OCI-LY7 (cell line): ENCODE results near the gene TPD52L2.

Experiments used
- EZH2phosphoT487 ChIP-seq: fragments of 200-600 bp; sonication (generic); IDR thresholded peaks from 2 replicates; pipeline ENCODE4 v1.6.1; 2018; ENCODE audit warnings: low read depth, borderline replicate concordance, mild to moderate bottlenecking, mixed run types, antibody characterized with exemption, low read length, moderate library complexity, mixed read lengths
- TF ChIP-seq, protein P1 (sequence below): fragments of 200-600 bp; sonication (generic); conservative IDR thresholded peaks from 2 replicates; pipeline ENCODE4 v1.5.1; 2014; ENCODE audit warnings: mild to moderate bottlenecking, antibody characterized with exemption, low read length, moderate library complexity, mixed read lengths

DNA sequence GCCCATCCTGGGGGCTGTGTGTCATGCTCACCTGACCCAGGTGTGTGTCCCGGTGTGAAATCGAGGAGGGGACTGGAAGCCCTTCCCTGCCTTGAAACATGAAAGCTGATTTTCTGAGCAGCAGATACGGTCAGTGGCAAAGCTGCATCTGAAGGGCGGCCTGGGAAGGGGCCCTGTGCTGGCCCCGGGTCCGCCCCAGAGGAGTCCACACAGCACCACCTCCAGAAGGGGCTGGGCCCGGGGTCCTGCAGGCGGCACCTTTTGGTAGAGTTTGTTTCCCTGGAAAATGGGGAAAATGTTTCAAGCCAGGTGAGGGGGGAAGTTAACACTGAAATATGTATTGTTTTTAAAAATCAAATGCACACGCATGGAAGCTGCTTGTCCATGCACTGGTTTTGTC, 70.4 kb downstream of the TPD52L2 start:
- TF ChIP-seq, protein P1, sequence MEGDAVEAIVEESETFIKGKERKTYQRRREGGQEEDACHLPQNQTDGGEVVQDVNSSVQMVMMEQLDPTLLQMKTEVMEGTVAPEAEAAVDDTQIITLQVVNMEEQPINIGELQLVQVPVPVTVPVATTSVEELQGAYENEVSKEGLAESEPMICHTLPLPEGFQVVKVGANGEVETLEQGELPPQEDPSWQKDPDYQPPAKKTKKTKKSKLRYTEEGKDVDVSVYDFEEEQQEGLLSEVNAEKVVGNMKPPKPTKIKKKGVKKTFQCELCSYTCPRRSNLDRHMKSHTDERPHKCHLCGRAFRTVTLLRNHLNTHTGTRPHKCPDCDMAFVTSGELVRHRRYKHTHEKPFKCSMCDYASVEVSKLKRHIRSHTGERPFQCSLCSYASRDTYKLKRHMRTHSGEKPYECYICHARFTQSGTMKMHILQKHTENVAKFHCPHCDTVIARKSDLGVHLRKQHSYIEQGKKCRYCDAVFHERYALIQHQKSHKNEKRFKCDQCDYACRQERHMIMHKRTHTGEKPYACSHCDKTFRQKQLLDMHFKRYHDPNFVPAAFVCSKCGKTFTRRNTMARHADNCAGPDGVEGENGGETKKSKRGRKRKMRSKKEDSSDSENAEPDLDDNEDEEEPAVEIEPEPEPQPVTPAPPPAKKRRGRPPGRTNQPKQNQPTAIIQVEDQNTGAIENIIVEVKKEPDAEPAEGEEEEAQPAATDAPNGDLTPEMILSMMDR, result no peak
- TF ChIP-seq EZH2phosphoT487, result no peak
